Measurements from ENCODE around the gene RIBC2. TPM values are rescaled to one million over a fixed set of nuclear protein-coding genes. Genes with fewer than 3 reads are reported as not detected.
"Not testable (repeated sequence)": the region's sequence is repeated elsewhere in the genome, so short reads cannot be mapped to it uniquely, and the experiment has no call there.

Gene RIBC2
- total and polyA plus RNA-seq, 2 of the 4 experiments (the other 2 are of a cell fraction), result 0.29 to 0.36 TPM

DNA sequence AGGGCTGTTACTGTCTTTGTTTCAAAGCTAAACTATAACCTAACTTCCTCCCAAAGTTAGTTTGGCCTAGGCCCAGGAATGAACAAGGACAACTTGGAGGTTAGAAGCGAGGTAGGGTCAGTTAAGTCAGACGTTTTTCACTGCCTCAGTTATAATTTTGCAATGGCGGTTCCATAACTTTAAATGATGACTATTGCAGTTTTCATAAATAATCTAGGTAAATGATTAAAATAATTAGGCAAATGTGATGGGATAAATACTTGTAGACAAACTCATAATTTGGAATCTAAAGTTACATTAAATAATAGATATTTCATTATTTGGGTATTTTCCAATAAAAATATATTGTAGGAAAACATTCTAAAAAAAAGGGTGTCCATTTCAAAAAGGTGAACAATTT, 39.9 kb upstream of the RIBC2 start:
- in situ Hi-C loops (cut with MboI; ENCODE audit: low sequenced_read_pairs); H2BK120ac ChIP-seq (ENCODE audit: low read depth, low read length); H3K79me1 ChIP-seq (ENCODE audit: low read depth in 1 of 2, low read length in 2 of 2); CTCF ChIA-PET; ATAC-seq (ENCODE audit: low read depth); H3K27me3 ChIP-seq (ENCODE audit: control insufficient read depth, insufficient read depth, low read length); H2AK9ac ChIP-seq (replicated peaks; ENCODE audit: low read depth, low read length, poor library complexity); dilution Hi-C loops (cut with HindIII; ENCODE audit: low sequenced_read_pairs, unreplicated experiment); H3K23ac ChIP-seq (ENCODE audit: low read depth, low read length); H3K36me3 ChIP-seq (ENCODE audit: control insufficient read depth, insufficient read depth, low read length); H4K8ac ChIP-seq (ENCODE audit: low read depth in 2 of 2, low read length in 2 of 2); H3K4me3 ChIP-seq (ENCODE audit: insufficient read depth, low read depth, low read length); H3K18ac ChIP-seq (ENCODE audit: low read depth, low read length); H3K27ac ChIP-seq (ENCODE audit: insufficient read depth, low read length); H4K91ac ChIP-seq (ENCODE audit: insufficient read depth, low read depth, low read length); H3K4me1 ChIP-seq (ENCODE audit: control insufficient read depth, insufficient read depth, low read length); DNase-seq; H2AFZ ChIP-seq (replicated peaks; ENCODE audit: low read length, poor library complexity); H3K9me1 ChIP-seq (ENCODE audit: insufficient read depth, low read length); H4K20me1 ChIP-seq (ENCODE audit: insufficient read depth, low read length); POLR2A ChIA-PET (ENCODE audit: unreplicated experiment); H3K4ac ChIP-seq (ENCODE audit: low read depth, low read length); H3K4me2 ChIP-seq (ENCODE audit: low read depth, low read length); H3K56ac ChIP-seq (ENCODE audit: extremely low read depth, insufficient read depth, low read length); H3K14ac ChIP-seq (replicated peaks; ENCODE audit: low read depth, low read length); H3K9me3 ChIP-seq (ENCODE audit: control insufficient read depth, insufficient read depth, low read length); H2BK15ac ChIP-seq (ENCODE audit: low read depth, low read length); H4K5ac ChIP-seq (ENCODE audit: low read depth, low read length); H2AK5ac ChIP-seq (ENCODE audit: low read depth, low read length); H2BK20ac ChIP-seq (ENCODE audit: low read depth, low read length); BruUV-seq (replicated peaks); H2BK5ac ChIP-seq (ENCODE audit: low read depth, low read length, poor library complexity, severe bottlenecking); H3K9ac ChIP-seq (ENCODE audit: low read depth, low read length): not testable (repeated sequence)
- intact Hi-C loops (cut with micrococcal nuclease), result loop anchor here (5.0 kb wide), 1 partner anchor 34 kb away; no protein-coding TSS in a partner anchor
- no CpG with 5 or more reads among the region's 3 CpGs for WGBS, 2 experiments (ENCODE audit: extremely low coverage in 2 of 2, insufficient read length in 1 of 2)
- TF ChIP-seq MAFK (IDR thresholded peaks at IDR 0.05; ENCODE audit: low read depth, low read length), result peak; percentile 73

Measured in IMR-90 (cell line).